Prostate gland (tissue), 2 donors: ENCODE data around the gene JPT1.

ENCODE experiments used
- POLR2A ChIP-seq: fragments of 450-650 bp; IDR thresholded peaks from one replicate; pipeline ENCODE4 v1.6.1; 2016; ENCODE audit warnings: antibody characterized with exemption, mild to moderate bottlenecking
- POLR2AphosphoS5 ChIP-seq: sonication (generic); formaldehyde crosslinking; IDR thresholded peaks from one replicate; pipeline ENCODE4 v1.6.1; 2017; ENCODE audit warnings: antibody characterized with exemption
- TF ChIP-seq, protein P1 (sequence below), 4 experiments: fragments of 200-600 bp in 2 of 4; fragments of 450-650 bp in 2 of 4; sonication (generic) in 2 of 4; IDR thresholded peaks; 1 replicate in 3 of 4; 2 replicates in 1 of 4; pipeline ENCODE4 v1.5.1; 2016 to 2019; ENCODE audit warnings: antibody characterized with exemption in 4 of 4, mild to moderate bottlenecking in 2 of 4, moderate library complexity in 2 of 4

DNA sequence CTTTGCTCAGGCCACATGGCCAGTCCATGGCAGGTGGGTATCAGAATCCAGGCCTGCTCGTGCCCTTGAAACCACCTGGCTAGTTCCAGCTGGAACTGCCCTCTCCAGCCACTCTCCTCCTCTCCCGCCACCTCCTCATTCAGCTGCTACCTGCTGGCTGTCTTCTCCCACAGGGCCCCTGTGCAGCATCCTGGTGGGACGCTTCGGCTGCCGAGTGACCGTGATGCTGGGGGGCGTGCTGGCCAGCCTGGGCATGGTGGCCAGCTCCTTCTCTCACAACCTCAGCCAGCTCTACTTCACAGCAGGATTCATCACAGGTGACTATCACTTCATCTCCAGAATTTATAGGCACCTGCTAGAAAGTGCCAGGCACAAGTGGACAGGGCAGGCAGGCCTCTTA, 56.4 kb downstream of the JPT1 start:
- TF ChIP-seq, protein P1, sequence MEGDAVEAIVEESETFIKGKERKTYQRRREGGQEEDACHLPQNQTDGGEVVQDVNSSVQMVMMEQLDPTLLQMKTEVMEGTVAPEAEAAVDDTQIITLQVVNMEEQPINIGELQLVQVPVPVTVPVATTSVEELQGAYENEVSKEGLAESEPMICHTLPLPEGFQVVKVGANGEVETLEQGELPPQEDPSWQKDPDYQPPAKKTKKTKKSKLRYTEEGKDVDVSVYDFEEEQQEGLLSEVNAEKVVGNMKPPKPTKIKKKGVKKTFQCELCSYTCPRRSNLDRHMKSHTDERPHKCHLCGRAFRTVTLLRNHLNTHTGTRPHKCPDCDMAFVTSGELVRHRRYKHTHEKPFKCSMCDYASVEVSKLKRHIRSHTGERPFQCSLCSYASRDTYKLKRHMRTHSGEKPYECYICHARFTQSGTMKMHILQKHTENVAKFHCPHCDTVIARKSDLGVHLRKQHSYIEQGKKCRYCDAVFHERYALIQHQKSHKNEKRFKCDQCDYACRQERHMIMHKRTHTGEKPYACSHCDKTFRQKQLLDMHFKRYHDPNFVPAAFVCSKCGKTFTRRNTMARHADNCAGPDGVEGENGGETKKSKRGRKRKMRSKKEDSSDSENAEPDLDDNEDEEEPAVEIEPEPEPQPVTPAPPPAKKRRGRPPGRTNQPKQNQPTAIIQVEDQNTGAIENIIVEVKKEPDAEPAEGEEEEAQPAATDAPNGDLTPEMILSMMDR (IDR thresholded peaks at IDR 0.05) = no peak
- TF ChIP-seq POLR2A (no peak), POLR2AphosphoS5 (no peak)
